ENCODE data around the gene GPR6.
A peak's percentile ranks its signal among the peaks of the same experiment; 100 is the strongest.

GPR6 gene

GRCh38 chr6:109998159-109998785 lies 20.2 kb downstream of the GPR6 start:
- Histone ChIP-seq H3K9me3 (no peaks in the 10 kb centered on the region), H4K20me1 (no peaks in the 10 kb centered on the region), H3K4me3 (no peak overlapping the region), H3K36me3 (no peaks in the 10 kb centered on the region), H3K4me2 (no peak overlapping the region), H3K27me3 (no peaks in the 10 kb centered on the region; the same call in 1 of the 2 replicates), H3K9ac (no peak overlapping the region), H3K4me1 (no peaks in the 10 kb centered on the region), H3K27ac (no peak overlapping the region)
- TF ChIP-seq Cebpa-rat (IDR thresholded peaks at IDR 0.05), result no peak

DNA sequence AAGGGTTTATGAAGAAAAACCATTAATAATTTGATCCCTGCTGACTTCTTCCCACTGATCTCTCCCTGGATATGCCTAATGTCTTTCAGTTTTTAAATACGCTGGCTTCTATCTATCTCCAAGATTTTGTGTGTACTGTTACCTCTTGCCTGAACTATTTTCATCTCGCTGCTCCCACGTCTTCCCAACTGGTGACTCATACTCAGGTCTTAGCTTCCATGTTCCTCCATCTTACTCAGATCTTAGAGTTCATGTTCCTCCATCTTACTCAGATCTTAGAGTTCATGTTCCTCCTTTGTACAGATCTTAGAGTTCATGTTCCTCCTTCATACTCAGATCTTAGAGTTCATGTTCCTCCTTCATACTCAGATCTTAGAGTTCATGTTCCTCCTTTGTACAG lies 21.6 kb downstream of the GPR6 start:
- no peak overlapping the region for H3K4me3 ChIP-seq
- H3K4me2 ChIP-seq, result no peak overlapping the region
- H3K27me3 ChIP-seq, result no peaks in the 10 kb centered on the region
- H3K4me1 ChIP-seq, result no peaks in the 10 kb centered on the region
- no peaks in the 10 kb centered on the region for H3K36me3 ChIP-seq
- H3K9ac ChIP-seq, result no peak overlapping the region
- no peaks in the 10 kb centered on the region for H3K9me3 ChIP-seq
- no peaks in the 10 kb centered on the region for H4K20me1 ChIP-seq
- H3K27ac ChIP-seq, result no peak overlapping the region
- no peak for TF ChIP-seq Cebpa-rat (IDR thresholded peaks at IDR 0.05)

GRCh38 chr6:110002676-110003075 lies 24.6 kb downstream of the GPR6 start:
- no peak overlapping the region for H3K4me3 ChIP-seq
- no peak for TF ChIP-seq Cebpa-rat (IDR thresholded peaks at IDR 0.05)
- no peak overlapping the region for H3K4me2 ChIP-seq
- no peaks in the 10 kb centered on the region for H4K20me1 ChIP-seq
- H3K4me1 ChIP-seq, result no peaks in the 10 kb centered on the region
- no peaks in the 10 kb centered on the region for H3K36me3 ChIP-seq
- no peaks in the 10 kb centered on the region for H3K27me3 ChIP-seq
- H3K27ac ChIP-seq, result no peak overlapping the region
- no peak overlapping the region for H3K9ac ChIP-seq
- no peaks in the 10 kb centered on the region for H3K9me3 ChIP-seq

DNA sequence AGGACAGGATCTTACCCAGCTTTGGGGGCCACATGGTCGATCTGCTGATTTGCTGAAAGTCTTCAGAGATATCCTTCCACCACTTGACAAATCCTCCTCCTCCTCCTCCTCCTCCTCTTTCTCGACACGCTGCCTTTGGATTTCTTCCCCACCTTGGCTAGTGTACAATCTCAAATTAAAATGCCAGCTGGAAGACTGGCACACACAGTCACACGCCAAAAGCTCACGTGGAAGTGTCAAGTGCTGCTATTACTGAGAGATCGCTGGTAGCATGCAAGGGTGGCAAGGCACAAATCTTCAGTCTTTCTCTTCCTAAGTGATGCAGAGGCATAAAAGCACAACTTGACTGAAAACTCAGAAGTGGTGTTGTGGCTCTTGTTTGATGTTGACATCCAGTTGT lies 35.3 kb downstream of the GPR6 start:
- H3K27ac ChIP-seq, result no peak overlapping the region
- H3K9ac ChIP-seq, result no peak overlapping the region
- no peaks in the 10 kb centered on the region for H4K20me1 ChIP-seq
- TF ChIP-seq Cebpa-rat (IDR thresholded peaks at IDR 0.05), result no peak
- no peaks in the 10 kb centered on the region for H3K36me3 ChIP-seq
- H3K9me3 ChIP-seq, result peaks cover 13% of the 10 kb centered on the region
- no peaks in the 10 kb centered on the region for H3K27me3 ChIP-seq
- H3K4me2 ChIP-seq, result no peak overlapping the region
- H3K4me1 ChIP-seq, result peaks cover 7% of the 10 kb centered on the region
- H3K4me3 ChIP-seq, result no peak overlapping the region

GRCh38 chr6:110015206-110015605 lies 37.1 kb downstream of the GPR6 start:
- no peaks in the 10 kb centered on the region for H3K27me3 ChIP-seq
- peaks cover 18% of the 10 kb centered on the region for H3K4me1 ChIP-seq
- no peak for TF ChIP-seq Cebpa-rat (IDR thresholded peaks at IDR 0.05)

DNA sequence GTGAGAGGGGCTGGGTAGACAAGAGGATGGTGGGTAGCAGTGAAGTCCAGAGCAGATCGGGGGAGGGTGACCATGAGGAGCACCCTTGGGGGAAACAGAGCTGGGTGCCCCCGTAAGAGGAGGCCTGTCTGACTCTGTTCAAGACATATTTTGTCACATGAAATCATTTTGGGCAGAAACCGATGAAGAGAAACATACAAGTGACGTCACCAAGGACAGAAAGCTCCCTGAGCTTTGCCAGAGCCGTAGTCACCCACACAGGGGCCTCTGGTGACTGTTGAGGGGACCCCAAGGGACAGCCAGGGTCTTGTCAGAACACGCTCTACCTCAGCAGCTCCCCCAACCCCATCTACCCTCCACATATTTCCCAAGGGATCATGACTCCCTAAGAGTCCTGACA lies 39.2 kb downstream of the GPR6 start:
- Histone ChIP-seq H3K27me3 (no peaks in the 10 kb centered on the region), H3K9ac (no peak overlapping the region), H3K36me3 (no peaks in the 10 kb centered on the region), H3K4me3 (no peak overlapping the region), H4K20me1 (no peaks in the 10 kb centered on the region), H3K4me2 (0 out of 2 replicates have a peak overlapping the region, but pooled peaks have one; percentile 15), H3K9me3 (no peaks in the 10 kb centered on the region), H3K4me1 (peaks cover 32% of the 10 kb centered on the region), H3K27ac (no peak overlapping the region)
- no peak for TF ChIP-seq Cebpa-rat (IDR thresholded peaks at IDR 0.05)

More at GRCh38 chr6:110015206-110015605, 37.1 kb downstream of the GPR6 start:
- no peaks in the 10 kb centered on the region for H4K20me1 ChIP-seq
- no peak overlapping the region for H3K4me3 ChIP-seq
- H3K36me3 ChIP-seq, result no peaks in the 10 kb centered on the region
- H3K9me3 ChIP-seq, result peaks cover 13% of the 10 kb centered on the region
- no peak overlapping the region for H3K27ac ChIP-seq
- H3K4me2 ChIP-seq, result no peak overlapping the region
- no peak overlapping the region for H3K9ac ChIP-seq

GRCh38 chr6:110017946-110018345 lies 39.8 kb downstream of the GPR6 start:
- no peak for TF ChIP-seq Cebpa-rat (IDR thresholded peaks at IDR 0.05)
- Histone ChIP-seq H3K27me3 (no peaks in the 10 kb centered on the region), H3K27ac (no peak overlapping the region), H3K4me1 (peaks cover 32% of the 10 kb centered on the region), H3K9me3 (no peaks in the 10 kb centered on the region), H4K20me1 (no peaks in the 10 kb centered on the region), H3K4me3 (no peak overlapping the region), H3K4me2 (no peak overlapping the region), H3K9ac (no peak overlapping the region), H3K36me3 (no peaks in the 10 kb centered on the region)

DNA sequence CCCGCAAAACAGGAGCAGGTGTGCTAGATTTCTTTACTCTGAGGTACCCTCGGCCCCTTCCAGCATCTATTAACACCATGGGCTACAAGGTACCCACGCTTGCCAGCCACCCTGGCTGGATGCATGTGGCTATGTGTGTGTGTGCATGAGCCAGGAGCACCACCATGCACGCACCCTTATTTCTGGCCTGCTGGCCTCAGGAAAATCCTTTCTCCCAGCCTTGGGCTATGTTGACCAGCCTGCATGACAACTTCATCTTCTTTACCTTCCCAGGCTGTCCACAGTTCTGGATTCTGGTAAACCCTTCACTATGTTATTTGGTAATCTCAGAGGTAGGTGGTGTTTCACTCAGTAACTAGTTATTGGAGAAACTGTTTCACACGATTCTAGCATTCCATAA lies 40.4 kb downstream of the GPR6 start:
- TF ChIP-seq Cebpa-rat (IDR thresholded peaks at IDR 0.05), result no peak
- Histone ChIP-seq H3K36me3 (no peaks in the 10 kb centered on the region), H3K27me3 (no peaks in the 10 kb centered on the region), H3K9ac (no peak overlapping the region), H3K4me2 (no peak overlapping the region), H3K4me1 (peaks cover 32% of the 10 kb centered on the region), H3K9me3 (no peaks in the 10 kb centered on the region), H3K4me3 (no peak overlapping the region), H4K20me1 (no peaks in the 10 kb centered on the region), H3K27ac (no peak overlapping the region)

GRCh38 chr6:110020888-110021287 lies 42.8 kb downstream of the GPR6 start:
- Histone ChIP-seq H3K4me3 (peak overlapping the region; percentile 17; the same call in 1 of the 2 replicates), H3K4me1 (peaks cover 32% of the 10 kb centered on the region), H3K36me3 (no peaks in the 10 kb centered on the region), H3K4me2 (peak overlapping the region; percentile 76), H3K9ac (peak overlapping the region; percentile 65; the same call in 1 of the 2 replicates), H3K9me3 (peaks cover 5% of the 10 kb centered on the region), H3K27me3 (no peaks in the 10 kb centered on the region), H4K20me1 (no peaks in the 10 kb centered on the region), H3K27ac (peak overlapping the region; percentile 80)
- TF ChIP-seq Cebpa-rat (IDR thresholded peaks at IDR 0.05), result no peak

DNA sequence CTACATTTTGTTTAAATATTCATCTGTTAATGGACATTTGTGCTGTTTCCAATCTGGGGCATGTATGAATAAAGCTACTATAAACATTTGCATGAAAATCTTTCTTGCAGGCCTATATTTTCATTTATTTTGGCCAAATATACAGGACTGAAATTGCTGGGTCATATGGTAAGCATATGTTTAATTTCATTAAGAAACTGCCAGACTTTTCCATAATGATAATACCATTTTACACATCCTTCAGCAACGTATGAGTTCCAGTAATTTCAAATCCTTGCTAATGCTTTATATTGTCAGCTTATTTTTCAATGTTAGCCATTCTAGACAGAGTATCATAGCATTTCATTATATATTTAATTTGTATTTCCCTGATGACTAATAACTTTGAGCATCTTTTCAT lies 51.0 kb downstream of the GPR6 start:
- H3K27me3 ChIP-seq, result no peaks in the 10 kb centered on the region
- H3K36me3 ChIP-seq, result no peaks in the 10 kb centered on the region
- H3K9ac ChIP-seq, result no peak overlapping the region
- H4K20me1 ChIP-seq, result no peaks in the 10 kb centered on the region
- no peak overlapping the region for H3K27ac ChIP-seq
- no peak overlapping the region for H3K4me2 ChIP-seq
- TF ChIP-seq Cebpa-rat (IDR thresholded peaks at IDR 0.05), result no peak
- peaks cover 5% of the 10 kb centered on the region for H3K9me3 ChIP-seq
- H3K4me3 ChIP-seq, result no peak overlapping the region
- no peaks in the 10 kb centered on the region for H3K4me1 ChIP-seq
